Small intestine (tissue), 7 donors: Measurements from ENCODE around the gene C12orf43. TPM values are rescaled to one million over a fixed set of nuclear protein-coding genes. Genes with fewer than 3 reads are reported as not detected.

Source experiments
- DNase-seq, 2 donors: peaks; one replicate each; pipeline versions ENCODE4 v3.0.0 to v3.0.0-alpha.2; 2013
- FAIRE-seq: peaks from 2 replicates; lab custom pipeline; 2012; peaks lifted over from hg19 to GRCh38; lab: Jason Lieb, UNC
- H3K27ac ChIP-seq, 3 donors: one replicate each; pipeline ENCODE4 v1.5.1; 2013; ENCODE audit warnings: low read length in 2 of 3, mild to moderate bottlenecking in 2 of 3, control low read depth in 1 of 3, inconsistent platforms in 1 of 3, low read depth in 1 of 3, moderate library complexity in 1 of 3
- H3K27me3 ChIP-seq, 3 donors: one replicate each; pipeline ENCODE4 v1.6.1; 2013; ENCODE audit warnings: low read length in 3 of 3, inconsistent platforms in 1 of 3; ENCODE audit not compliant: control insufficient read depth in 3 of 3, insufficient read depth in 3 of 3
- H3K36me3 ChIP-seq, 3 donors: one replicate each; pipeline ENCODE4 v1.6.1; 2013; ENCODE audit warnings: low read length in 3 of 3, inconsistent platforms in 1 of 3, low read depth in 1 of 3, mild to moderate bottlenecking in 1 of 3, moderate library complexity in 1 of 3; ENCODE audit not compliant: control insufficient read depth in 3 of 3, insufficient read depth in 2 of 3
- H3K4me1 ChIP-seq, 3 donors: one replicate each; pipeline ENCODE4 v1.6.1; 2013; ENCODE audit warnings: low read length in 2 of 3, inconsistent platforms in 1 of 3, low read depth in 1 of 3, mild to moderate bottlenecking in 1 of 3, moderate library complexity in 1 of 3; ENCODE audit not compliant: control insufficient read depth in 3 of 3, insufficient read depth in 2 of 3
- H3K4me3 ChIP-seq, 3 donors: one replicate each; pipeline ENCODE4 v1.5.1; 2013; ENCODE audit warnings: low read length in 3 of 3, control low read depth in 1 of 3, inconsistent platforms in 1 of 3, low read depth in 1 of 3, mild to moderate bottlenecking in 1 of 3, moderate library complexity in 1 of 3
- H3K9me3 ChIP-seq, 2 donors: one replicate each; pipeline ENCODE4 v1.6.1; 2013; ENCODE audit warnings: low read depth in 1 of 2, low read length in 1 of 2; ENCODE audit not compliant: control insufficient read depth in 2 of 2, insufficient read depth in 1 of 2
- WGBS, 3 donors: extraction: QIAGEN DNeasy Blood & Tissue Kit; methylation state at CpG; one replicate each; pipeline ENCODE4 v1.1.7; 2013; 5-methylcytosine and 5-hydroxymethylcytosine counted together
- polyA plus RNA-seq, 4 donors: library from polyadenylated mRNA; stranded (reverse) in 3 of 4; unstranded in 1 of 4; fragments of 200-250 nt in 3 of 4; fragments of 120-200 nt in 1 of 4; gene quantifications; one replicate each; pipeline versions ENCODE4 v1.2.1 to v1.2.3, GENCODE V29; 2013
- donor health status: healthy with polysubstance abuse.
- donor health status: control.
- donor health status: control.
- donor health status: Bipolar disorder and iron deficiency.
- donor health status: healthy.

The C12orf43 gene
- polyA plus RNA-seq, 4 donors, result 4.5 to 11.4 (median 7.2) TPM

DNA sequence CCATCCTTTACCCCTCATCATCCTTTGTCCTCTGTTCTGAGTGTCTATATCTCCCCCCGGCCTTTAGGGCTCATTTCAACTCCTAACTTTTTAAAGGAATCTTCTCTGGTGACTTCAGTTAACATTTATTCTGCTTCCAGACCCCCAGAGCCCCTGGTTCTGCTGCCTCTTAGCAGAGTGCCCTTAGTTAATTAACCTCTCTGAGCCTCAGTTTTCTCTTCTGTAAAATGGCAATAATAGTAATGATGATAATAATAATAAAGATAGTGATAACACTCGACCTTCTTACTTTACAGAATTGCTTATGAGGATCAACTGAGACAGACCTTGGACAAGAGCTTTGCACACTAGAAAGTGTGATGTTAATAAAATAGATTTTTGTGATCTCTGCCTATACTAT, 6.4 kb upstream of the C12orf43 start:
- no peak for FAIRE-seq
- 60 to 68% (median 66%) methylated on average over 2 of the region's 2 CpGs for WGBS, 3 donors
- H3K4me3 ChIP-seq, result no peak overlapping the region
- no peaks in the 10 kb centered on the region for H3K27me3 ChIP-seq
- H3K9me3 ChIP-seq, result no peaks in the 10 kb centered on the region
- DNase-seq, result no peak
- peaks cover 0 to 21% (median 2%) of the 10 kb centered on the region in 3 donors for H3K4me1 ChIP-seq
- no peak overlapping the region for H3K27ac ChIP-seq
- peaks cover 0 to 4% (median 0%) of the 10 kb centered on the region in 3 donors for H3K36me3 ChIP-seq

DNA sequence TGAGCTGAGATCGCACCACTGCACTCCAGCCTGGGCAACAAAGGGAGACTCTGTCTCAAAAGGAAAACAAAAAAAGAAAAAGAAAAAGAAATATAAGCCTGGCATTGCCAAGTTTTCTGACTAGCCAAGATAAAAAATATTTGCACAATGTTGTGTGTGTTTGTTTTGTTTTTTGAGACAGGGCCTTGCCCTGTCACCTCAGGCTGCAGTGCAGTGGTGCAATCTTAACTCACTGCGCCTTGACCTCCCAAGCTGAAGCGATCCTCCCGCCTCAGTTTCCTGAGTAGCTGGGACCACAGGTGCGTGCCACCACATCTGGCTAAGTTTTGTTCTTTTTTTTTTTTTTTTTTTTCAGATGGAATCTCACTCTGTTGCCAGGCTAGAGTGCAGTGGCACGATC, 5.5 kb upstream of the C12orf43 start:
- H3K36me3 ChIP-seq, result peaks cover 0 to 4% (median 0%) of the 10 kb centered on the region in 3 donors
- DNase-seq (no peak), FAIRE-seq (no peak)
- H3K4me3 ChIP-seq, result no peak overlapping the region
- H3K27me3 ChIP-seq, result no peaks in the 10 kb centered on the region
- peaks cover 0 to 21% (median 2%) of the 10 kb centered on the region in 3 donors for H3K4me1 ChIP-seq
- no peaks in the 10 kb centered on the region for H3K9me3 ChIP-seq
- H3K27ac ChIP-seq, result no peak overlapping the region
- 89 to 93% (median 89%) methylated on average over 6 of the region's 6 CpGs for WGBS, 3 donors

DNA sequence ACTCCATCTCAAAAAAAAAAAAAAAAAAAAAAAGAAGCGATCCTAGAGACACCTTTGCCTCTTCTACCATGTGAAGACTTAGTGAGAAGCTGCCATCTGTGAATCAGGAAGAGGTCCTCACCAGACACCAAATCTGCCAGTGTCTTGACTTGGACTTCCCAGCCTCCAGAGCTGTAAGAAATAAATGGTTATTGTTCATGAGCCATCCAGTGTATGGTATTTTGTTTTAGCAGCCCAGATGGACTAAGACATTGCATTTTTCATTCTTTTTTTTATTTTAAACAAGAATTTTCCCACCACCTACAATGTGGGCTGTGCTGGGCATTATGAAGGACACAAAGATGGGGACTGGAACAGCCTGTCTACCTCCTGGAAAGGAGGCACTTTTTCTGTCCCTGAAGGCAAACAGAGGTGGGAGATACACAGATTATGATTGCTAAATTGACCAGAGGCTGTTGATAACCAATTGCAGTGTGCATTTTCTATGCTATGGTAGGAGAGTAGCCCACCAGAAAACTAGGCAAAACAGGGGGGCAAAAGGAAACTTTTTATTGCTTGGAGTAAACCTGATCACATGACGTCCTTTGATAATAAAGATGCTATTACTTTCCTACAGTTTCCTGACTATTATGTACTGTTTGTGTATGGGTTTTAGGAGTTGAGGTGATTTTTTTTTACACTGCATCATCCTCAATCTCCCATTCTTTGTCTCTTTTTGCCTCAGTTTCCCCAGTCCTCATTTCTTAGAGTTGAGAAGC, 2.8 kb upstream of the C12orf43 start:
- no peaks in the 10 kb centered on the region for H3K27me3 ChIP-seq
- WGBS, 3 donors, result 78 to 95% (median 93%) methylated on average over 1 to 2 of the region's 2 CpGs
- H3K4me1 ChIP-seq, result no peaks in the 10 kb centered on the region
- no peaks in the 10 kb centered on the region for H3K9me3 ChIP-seq
- H3K36me3 ChIP-seq, result peaks cover 0 to 4% (median 0%) of the 10 kb centered on the region in 3 donors
- FAIRE-seq (no peak), DNase-seq (no peak)
- no peak overlapping the region for H3K27ac ChIP-seq
- H3K4me3 ChIP-seq, result no peak overlapping the region

DNA sequence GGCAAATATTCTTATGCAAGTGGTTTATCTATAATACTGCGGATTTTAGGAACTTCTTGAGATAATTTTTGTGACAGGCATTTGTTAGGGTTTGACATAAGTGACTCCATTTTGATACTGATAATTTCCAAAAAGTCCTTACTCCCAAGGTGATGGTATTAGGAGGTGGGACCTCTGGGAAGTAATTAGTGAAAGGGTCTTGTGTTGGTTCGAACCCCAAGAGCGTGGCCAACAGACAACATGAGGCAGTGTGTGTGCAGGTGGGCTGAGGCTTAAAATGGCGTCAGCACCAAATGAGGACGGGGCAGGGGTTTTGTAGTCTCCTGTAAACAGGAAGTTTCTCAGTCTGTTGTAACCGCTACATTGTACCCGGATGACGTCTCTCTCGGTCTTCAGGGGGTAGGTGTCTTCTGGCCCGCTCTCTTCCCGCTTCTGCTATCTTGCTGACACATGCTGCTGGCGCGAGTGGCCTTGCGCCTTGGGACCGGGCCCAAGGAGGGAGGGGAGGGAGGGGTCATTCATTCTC, 1.7 kb upstream of the C12orf43 start:
- Histone ChIP-seq H3K27me3 (no peaks in the 10 kb centered on the region), H3K4me1 (no peaks in the 10 kb centered on the region), H3K4me3 (no peak overlapping the region), H3K27ac (no peak overlapping the region), H3K36me3 (peaks cover 0 to 6% (median 2%) of the 10 kb centered on the region in 3 donors), H3K9me3 (no peaks in the 10 kb centered on the region)
- 90 to 95% (median 92%) methylated on average over 15 of the region's 15 CpGs for WGBS, 3 donors
- DNase-seq, result no peak
- no peak for FAIRE-seq

DNA sequence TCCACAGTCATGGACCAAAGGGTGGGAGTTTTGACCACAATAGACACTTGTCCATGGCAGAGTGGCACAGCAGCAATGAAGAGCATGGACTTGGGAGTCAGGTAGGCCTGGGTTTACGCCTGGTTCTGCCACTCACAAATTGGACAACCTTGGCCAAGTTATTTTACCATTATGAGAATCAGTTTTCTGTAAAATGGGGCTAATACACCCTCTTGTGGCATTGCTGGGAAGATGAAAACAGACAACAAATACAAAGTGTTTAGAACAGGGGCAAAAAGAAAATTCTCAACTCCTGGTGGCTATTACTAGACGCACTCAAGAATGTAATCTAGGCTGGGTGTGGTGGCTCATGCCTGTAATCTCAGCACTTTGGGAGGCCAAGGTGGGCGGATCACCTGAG, 2.6 kb downstream of the C12orf43 start:
- WGBS, 3 donors, result 75 to 86% (median 81%) methylated on average over 3 of the region's 3 CpGs
- Histone ChIP-seq H3K27me3 (no peaks in the 10 kb centered on the region), H3K27ac (no peak overlapping the region), H3K4me1 (no peaks in the 10 kb centered on the region), H3K9me3 (no peaks in the 10 kb centered on the region), H3K4me3 (no peak overlapping the region), H3K36me3 (peaks cover 2 to 33% (median 3%) of the 10 kb centered on the region in 3 donors)
- FAIRE-seq (no peak), DNase-seq (no peak)

DNA sequence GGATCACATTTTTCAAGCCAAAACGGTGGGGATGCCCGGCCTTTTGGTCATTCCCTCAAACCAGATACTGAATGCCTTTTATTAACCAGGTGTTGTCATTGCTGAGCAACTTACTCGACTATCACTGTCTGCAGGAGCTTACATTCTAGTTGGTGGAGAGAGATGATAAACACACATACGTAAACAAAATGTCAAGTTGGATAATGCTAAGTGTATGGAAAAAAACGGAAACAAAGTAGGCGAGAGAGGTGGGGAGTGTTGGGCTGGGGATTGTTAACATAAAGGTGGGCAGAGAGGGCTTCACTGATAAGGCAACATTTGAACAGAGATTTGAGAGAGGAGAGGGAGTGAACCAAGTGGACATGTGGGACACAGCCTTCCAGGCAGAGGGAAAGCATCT, 4.5 kb downstream of the C12orf43 start:
- Histone ChIP-seq H3K4me3 (no peak overlapping the region), H3K4me1 (no peaks in the 10 kb centered on the region), H3K9me3 (no peaks in the 10 kb centered on the region), H3K27ac (no peak overlapping the region), H3K27me3 (no peaks in the 10 kb centered on the region), H3K36me3 (peaks cover 3 to 46% (median 4%) of the 10 kb centered on the region in 3 donors)
- WGBS, 3 donors, result 76 to 89% (median 85%) methylated on average over 6 of the region's 6 CpGs
- FAIRE-seq (no peak), DNase-seq (no peak)

DNA sequence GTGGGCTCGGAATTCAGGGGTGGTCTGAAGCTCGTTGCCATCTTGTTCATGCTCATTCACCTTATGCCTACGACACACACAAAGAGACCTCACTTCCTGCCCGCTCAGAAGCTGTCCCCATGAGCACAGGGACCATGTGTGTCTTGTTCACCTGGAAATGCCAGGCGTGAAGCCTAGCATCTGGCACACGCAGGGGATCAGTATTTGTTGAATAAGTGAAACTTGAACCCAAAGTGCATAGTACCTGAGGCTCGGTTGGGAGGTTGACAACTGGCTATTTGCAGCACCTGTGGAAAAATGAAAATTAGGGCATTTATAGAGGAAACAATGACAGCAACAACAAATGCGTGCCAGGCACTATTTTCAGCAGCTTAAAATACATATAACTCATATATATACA, 5.4 kb downstream of the C12orf43 start:
- peaks cover 3 to 51% (median 4%) of the 10 kb centered on the region in 3 donors for H3K36me3 ChIP-seq
- 91 to 93% (median 91%) methylated on average over 8 of the region's 8 CpGs for WGBS, 3 donors
- H3K27me3 ChIP-seq, result no peaks in the 10 kb centered on the region

DNA sequence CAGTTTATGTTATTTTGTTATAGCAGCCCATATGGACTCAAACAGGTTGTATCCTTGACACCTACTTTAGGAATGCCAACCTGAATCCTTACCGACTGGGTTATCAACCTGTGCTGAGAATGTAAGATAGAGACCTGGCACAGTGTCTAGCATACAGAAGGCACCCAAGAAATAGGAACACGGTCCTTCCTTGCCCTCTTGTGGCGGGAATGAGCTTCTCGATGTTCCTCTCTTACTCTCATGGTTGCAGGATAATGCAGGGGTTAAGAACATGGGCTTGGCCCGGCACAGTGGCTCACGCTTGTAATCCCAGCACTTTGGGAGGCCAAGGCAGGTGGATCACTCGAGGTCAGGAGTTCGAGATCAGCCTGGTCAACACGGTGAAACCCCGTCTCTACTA, 6.5 kb downstream of the C12orf43 start:
- Histone ChIP-seq H3K4me3 (no peak overlapping the region), H3K27ac (no peak overlapping the region), H3K9me3 (no peaks in the 10 kb centered on the region), H3K27me3 (no peaks in the 10 kb centered on the region), H3K36me3 (peaks cover 3 to 61% (median 4%) of the 10 kb centered on the region in 3 donors), H3K4me1 (peaks cover 0 to 2% (median 0%) of the 10 kb centered on the region in 3 donors)
- FAIRE-seq (no peak), DNase-seq (peak; percentile 83 to 87)
- 15 to 66% (median 30%) methylated on average over 10 of the region's 10 CpGs for WGBS, 3 donors

More for the DNA sequence above, 5.4 kb downstream of the C12orf43 start:
- H3K9me3 ChIP-seq, result no peaks in the 10 kb centered on the region
- H3K4me1 ChIP-seq, result no peaks in the 10 kb centered on the region
- DNase-seq (no peak), FAIRE-seq (no peak)
- H3K27ac ChIP-seq, result no peak overlapping the region
- H3K4me3 ChIP-seq, result no peak overlapping the region
